GM12878 (cell line): ENCODE results near the gene ROCK1. TPM values are rescaled to one million over a fixed set of nuclear protein-coding genes. Genes with fewer than 3 reads are reported as not detected.

Experiments used
- ATAC-seq: fragments of 200-7000 bp; cut with Tn5 transposase; 3 replicates; pipeline ENCODE4 v1.9.1; 2020; ENCODE audit warnings: mild to moderate bottlenecking, moderate library complexity
- BruUV-seq: library from RNA; stranded (reverse); fragments of 400-500 nt; replicated peaks from 2 replicates; lab custom pipeline; 2021; lab: Mats Ljungman, UMichigan
- CTCF ChIA-PET: fragments of 300-600 bp; sonication (Branson Sonifier 250); formaldehyde crosslinking; extraction: SDS; loops from one replicate; lab custom pipeline; 2021; ENCODE audit warnings: inconsistent platforms; lab: Yijun Ruan, JAX
- POLR2A ChIA-PET: fragments of 350-600 bp; formaldehyde crosslinking; extraction: SDS; loops from one replicate; lab custom pipeline; 2021; ENCODE audit warnings: inconsistent platforms; lab: Charles Lee
- RAD21 ChIA-PET: fragments of 300-600 bp; sonication (Branson Sonifier 250); formaldehyde crosslinking; loops from one replicate; lab custom pipeline; 2023; ENCODE audit warnings: antibody characterized with exemption; ENCODE audit not compliant: unreplicated experiment; lab: Charles Lee
- SMC1A ChIA-PET: fragments of 300-600 bp; sonication (Branson Sonifier 250); formaldehyde crosslinking; loops from one replicate; lab custom pipeline; 2023; ENCODE audit not compliant: unreplicated experiment, uncharacterized antibody; lab: Charles Lee
- DNase-seq: peaks from one replicate; pipeline ENCODE4 v3.0.0-alpha.2; 2011; ENCODE audit warnings: low read depth, low spot score
- FAIRE-seq: peaks from 3 replicates; lab custom pipeline; 2011; peaks lifted over from hg19 to GRCh38; lab: Jason Lieb, UNC
- H2AFZ ChIP-seq: 2 replicates; pipeline ENCODE4 v1.6.0; 2011; ENCODE audit warnings: low read depth, low read length, control low read depth; ENCODE audit not compliant: control insufficient read depth
- H3K27ac ChIP-seq: 2 replicates; pipeline ENCODE4 v1.5.1; 2011; ENCODE audit warnings: control low read depth; ENCODE audit not compliant: control insufficient read depth, insufficient read depth
- H3K27me3 ChIP-seq, 2 experiments: replicated peaks in 1 of 2; 2 replicates each; pipeline versions ENCODE4 v1.6.0 to v1.6.1; 2011; ENCODE audit warnings: low read length in 1 of 2; ENCODE audit not compliant: control insufficient read depth in 2 of 2, insufficient read depth in 2 of 2
- H3K36me3 ChIP-seq, 2 experiments: 2 replicates each; pipeline ENCODE4 v1.5.1; 2011; ENCODE audit warnings: low read length in 1 of 2; ENCODE audit not compliant: control insufficient read depth in 2 of 2, insufficient read depth in 2 of 2
- H3K4me1 ChIP-seq: 2 replicates; pipeline ENCODE4 v1.6.1; 2011; ENCODE audit warnings: mild to moderate bottlenecking, low read length, moderate library complexity, mixed read lengths; ENCODE audit not compliant: control insufficient read depth, insufficient read depth
- H3K4me2 ChIP-seq: 2 replicates; pipeline ENCODE4 v1.6.0; 2011; ENCODE audit warnings: control low read depth; ENCODE audit not compliant: control insufficient read depth, insufficient read depth
- H3K4me3 ChIP-seq: fragments of 200-600 bp; sonication (generic); 2 replicates; pipeline ENCODE4 v1.5.1; 2016
- H3K79me2 ChIP-seq: 2 replicates; pipeline ENCODE4 v1.6.0; 2011; ENCODE audit warnings: low read length; ENCODE audit not compliant: control insufficient read depth, insufficient read depth
- H3K9ac ChIP-seq: 2 replicates; pipeline ENCODE4 v1.8.0; 2011; ENCODE audit warnings: low read length, control low read depth, mixed read lengths; ENCODE audit not compliant: control insufficient read depth, insufficient read depth
- H3K9me3 ChIP-seq: replicated peaks from 3 replicates; pipeline ENCODE4 v1.5.1; 2011; ENCODE audit warnings: mild to moderate bottlenecking, low read length; ENCODE audit not compliant: control insufficient read depth, insufficient read depth
- H4K20me1 ChIP-seq: 2 replicates; pipeline ENCODE4 v1.6.0; 2011; ENCODE audit not compliant: control insufficient read depth, insufficient read depth
- BCL3 ChIP-seq: IDR thresholded peaks from 2 replicates; pipeline ENCODE4 v1.6.1; 2011; ENCODE audit warnings: borderline replicate concordance, low read depth, mild to moderate bottlenecking, moderate library complexity, low read length; ENCODE audit not compliant: insufficient read depth, poor library complexity, severe bottlenecking
- CEBPB ChIP-seq, 2 experiments: fragments of 150-350 bp in 1 of 2; IDR thresholded peaks; 2 replicates each; pipeline ENCODE4 v1.6.1; 2012 to 2014; ENCODE audit warnings: low read depth in 2 of 2, low read length in 2 of 2, borderline replicate concordance in 1 of 2, inconsistent platforms in 1 of 2
- CTCF ChIP-seq, 3 experiments: IDR thresholded peaks in 2 of 3; conservative IDR thresholded peaks in 1 of 3; 2 replicates each; pipeline ENCODE4 v1.5.1; 2011; ENCODE audit warnings: low read depth in 3 of 3, low read length in 3 of 3, mild to moderate bottlenecking in 3 of 3, control low read depth in 2 of 3, moderate library complexity in 2 of 3, inconsistent platforms in 1 of 3, mixed read lengths in 1 of 3; ENCODE audit not compliant: control insufficient read depth in 2 of 3, insufficient read depth in 1 of 3; ENCODE audit errors: extremely low read depth in 1 of 3
- E2F4 ChIP-seq: IDR thresholded peaks from 2 replicates; pipeline ENCODE4 v1.6.1; 2012; ENCODE audit warnings: low read depth, low read length, improper control_type of control experiment
- FOXM1 ChIP-seq: IDR thresholded peaks from 2 replicates; pipeline ENCODE4 v1.6.1; 2012; ENCODE audit warnings: low read depth, mild to moderate bottlenecking, inconsistent platforms, low read length, moderate library complexity
- GATAD2B ChIP-seq: fragments of 450-650 bp; conservative IDR thresholded peaks from 2 replicates; pipeline ENCODE4 v1.6.1; 2017; ENCODE audit warnings: low read depth, mild to moderate bottlenecking, moderate library complexity
- MLLT1 ChIP-seq: fragments of 450-650 bp; IDR thresholded peaks from 2 replicates; pipeline ENCODE4 v1.6.1; 2016; ENCODE audit warnings: mild to moderate bottlenecking
- MXI1 ChIP-seq: fragments of 150-350 bp; IDR thresholded peaks from 2 replicates; pipeline ENCODE4 v1.6.1; 2011; ENCODE audit warnings: low read depth, mild to moderate bottlenecking, inconsistent platforms, low read length, improper control_type of control experiment
- MYB ChIP-seq: fragments of 150-350 bp; IDR thresholded peaks from 2 replicates; pipeline ENCODE4 v1.6.1; 2014; ENCODE audit warnings: mild to moderate bottlenecking, low read depth, low read length, borderline replicate concordance
- MYC ChIP-seq: IDR thresholded peaks from 2 replicates; pipeline ENCODE4 v1.6.1; 2011; ENCODE audit warnings: mild to moderate bottlenecking, low read length, moderate library complexity, inconsistent platforms; ENCODE audit not compliant: insufficient read depth, insufficient replicate concordance, insufficient read length, severe bottlenecking
- NFXL1 ChIP-seq: fragments of 450-650 bp; IDR thresholded peaks from 2 replicates; pipeline ENCODE4 v1.6.1; 2017; ENCODE audit warnings: antibody characterized with exemption, mild to moderate bottlenecking, borderline replicate concordance
- NRF1 ChIP-seq: conservative IDR thresholded peaks from 2 replicates; pipeline ENCODE4 v1.6.1; 2011; ENCODE audit warnings: mild to moderate bottlenecking, low read depth, low read length, improper control_type of control experiment
- PML ChIP-seq: IDR thresholded peaks from 2 replicates; pipeline ENCODE4 v1.6.1; 2012; ENCODE audit warnings: low read length, inconsistent platforms
- SIN3A ChIP-seq: IDR thresholded peaks from 2 replicates; pipeline ENCODE4 v1.6.1; 2012; ENCODE audit warnings: low read depth, low read length, improper control_type of control experiment
- SP1 ChIP-seq: IDR thresholded peaks from one replicate; pipeline ENCODE4 v1.6.1; 2011; ENCODE audit warnings: low read depth, low read length
- SREBF1 ChIP-seq: IDR thresholded peaks from 2 replicates; pipeline ENCODE4 v1.6.1; 2012; ENCODE audit warnings: mild to moderate bottlenecking, low read length
- SREBF2 ChIP-seq: IDR thresholded peaks from 2 replicates; pipeline ENCODE4 v1.6.1; 2012; ENCODE audit warnings: mild to moderate bottlenecking, low read length
- ZNF274 ChIP-seq: IDR thresholded peaks from one replicate; pipeline ENCODE4 v1.8.0; 2011; ENCODE audit not compliant: insufficient read length, insufficient read depth
- ZNF622 ChIP-seq: fragments of 450-650 bp; IDR thresholded peaks from 2 replicates; pipeline ENCODE4 v1.6.1; 2017; ENCODE audit warnings: mild to moderate bottlenecking, inconsistent platforms
- WGBS: methylation state at CpG from one replicate; pipeline ENCODE4 v1.1.6; 2016; ENCODE audit warnings: low lambda C conversion rate; ENCODE audit not compliant: insufficient replicate concordance, insufficient coverage; ENCODE audit errors: missing lambda C conversion rate; 5-methylcytosine and 5-hydroxymethylcytosine counted together
- in situ Hi-C: fragments of 300-500 bp; cut with MboI; formaldehyde crosslinking; loops from 9 replicates; pipeline ENCODE4 v1.14.3; 2018; ENCODE audit warnings: mixed read lengths
- intact Hi-C: fragments of 100-400 bp; cut with micrococcal nuclease; formaldehyde crosslinking; loops from one replicate; pipeline ENCODE4 v1.14.2; 2022; ENCODE audit not compliant: unreplicated experiment
- polyA plus RNA-seq, 11 experiments: library from polyadenylated mRNA; depleted of rRNA in 4 of 11; unstranded in 6 of 11; stranded (reverse) in 5 of 11; fragments of >200 nt; fragmentation: Nextera tagmentation in 4 of 11; fragmentation: Illumina TruSeq in 1 of 11; extraction: Ambion mirVana in 4 of 11; extraction: Trizol in 1 of 11; gene quantifications; 1 replicate in 1 of 11; 2 replicates in 10 of 11; pipeline versions ENCODE4 v1.2.1 to v1.2.3, GENCODE V29; 2011 to 2016; ENCODE audit warnings: inconsistent platforms in 2 of 11, missing spikeins in 2 of 11, low read depth in 1 of 11
- total RNA-seq, 4 experiments: library from RNA; depleted of rRNA in 3 of 4; stranded (reverse); fragments of >200 nt in 3 of 4; fragmentation: Illumina TruSeq in 1 of 4; extraction: Trizol in 1 of 4; gene quantifications; 2 replicates each; pipeline versions ENCODE4 v1.2.1 to v1.2.3, GENCODE V29; 2013 to 2021

The ROCK1 gene
- total and polyA plus RNA-seq, 10 of the 15 experiments (the other 5 are each of a cell fraction or from before 2014, with no cell fraction given) = 14.8 to 46.6 (median 29.5) TPM

GRCh38 chr18:21090680-21091079, 20.9 kb downstream of the ROCK1 start:
- Histone ChIP-seq H3K4me3 (no peak overlapping the region), H3K9ac (no peak overlapping the region), H4K20me1 (no peaks in the 10 kb centered on the region), H3K79me2 (peaks cover 70% of the 10 kb centered on the region), H3K4me2 (no peak overlapping the region), H3K27me3 (no peaks in the 10 kb centered on the region), H2AFZ (no peak overlapping the region), H3K4me1 (no peaks in the 10 kb centered on the region), H3K27ac (no peak overlapping the region), H3K9me3 (peaks cover 5% of the 10 kb centered on the region), H3K36me3 (peaks cover 0 to 6% of the 10 kb centered on the region in 2 experiments; a peak in 2 of 4 replicates)
- no TSS peak for BruUV-seq
- POLR2A ChIA-PET = no interaction called here
- no peak for FAIRE-seq
- TF ChIP-seq SREBF2 (no peak), MYC (no peak), SP1 (no peak), NRF1 (no peak), SIN3A (no peak), CTCF (IDR thresholded peaks at IDR 0.05 in 2 of 3, conservative IDR thresholded peaks at IDR 0.05 in 1 of 3; ENCODE audit: control insufficient read depth in 2 of 3, extremely low read depth in 1 of 3, insufficient read depth in 1 of 3, low read depth in 3 of 3, low read length in 3 of 3) (no peak), FOXM1 (no peak), CEBPB (IDR thresholded peaks at IDR 0.05; ENCODE audit: borderline replicate concordance in 1 of 2, low read depth in 2 of 2, low read length in 2 of 2) (no peak), GATAD2B (no peak), PML (no peak), MLLT1 (no peak), SREBF1 (no peak), E2F4 (no peak), BCL3 (no peak), ZNF274 (no peak), NFXL1 (no peak), MXI1 (no peak), ZNF622 (no peak), MYB (no peak)
- SMC1A ChIA-PET = interaction anchor here (0.7 to 1.7 kb wide), 2 partner anchors 9 to 36 kb away, joined by 3 to 8 read pairs; no protein-coding TSS in a partner anchor
- intact Hi-C loops (no loop called here), in situ Hi-C loops (loop anchor here (10.0 to 25.0 kb wide), 2 partner anchors 96 to 97 kb away; no protein-coding TSS in a partner anchor)
- CTCF ChIA-PET = no interaction called here
- ATAC-seq = no peak
- RAD21 ChIA-PET = interaction anchor here (0.7 kb wide), 1 partner anchor 15 kb away, joined by 3 read pairs; no protein-coding TSS in a partner anchor
- WGBS = 90% methylated on average over 2 of the region's 2 CpGs
- no peak for DNase-seq
